ENCODE data around the gene R3HDM2.
"Not testable (repeated sequence)": the region's sequence is repeated elsewhere in the genome, so short reads cannot be mapped to it uniquely, and the experiment has no call there.

Gene R3HDM2

GRCh38 chr12:57426948-57427347 is 3.9 kb downstream of the R3HDM2 start:
- DNase-seq (ENCODE audit: low spot score): not testable (repeated sequence)

- no peak for DNase-seq (ENCODE audit: low spot score)
Observed at GRCh38 chr12:57420482-57420881, 10.4 kb downstream of the R3HDM2 start.

GRCh38 chr12:57419495-57419894 is 11.3 kb downstream of the R3HDM2 start:
- DNase-seq (ENCODE audit: low spot score): no peak

DNA sequence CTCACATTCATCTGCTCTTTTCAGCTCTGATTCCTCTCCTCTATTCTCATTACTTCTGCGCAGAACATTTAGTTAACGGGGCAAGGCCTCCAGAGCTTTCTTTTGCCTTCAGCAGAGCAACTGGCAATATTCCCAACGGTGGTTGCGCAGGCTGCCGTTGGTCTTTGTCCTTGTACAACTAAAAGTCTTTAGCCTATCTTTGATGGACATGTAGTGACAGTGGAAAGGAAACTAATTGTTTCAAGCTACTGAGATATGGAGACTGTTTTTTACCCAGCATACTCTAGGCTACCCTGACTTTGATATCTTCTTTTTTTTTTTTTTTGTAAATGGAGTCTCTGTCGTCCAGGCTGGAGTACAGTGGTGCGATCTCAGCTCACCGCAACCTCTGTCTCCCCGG is 12.6 kb downstream of the R3HDM2 start:
- DNase-seq (ENCODE audit: low spot score): no peak

GRCh38 chr12:57416039-57416996 is 14.5 kb downstream of the R3HDM2 start:
- DNase-seq (ENCODE audit: low spot score): no peak

GRCh38 chr12:57415088-57415487 is 15.8 kb downstream of the R3HDM2 start:
- no peak for DNase-seq (ENCODE audit: low spot score)

DNA sequence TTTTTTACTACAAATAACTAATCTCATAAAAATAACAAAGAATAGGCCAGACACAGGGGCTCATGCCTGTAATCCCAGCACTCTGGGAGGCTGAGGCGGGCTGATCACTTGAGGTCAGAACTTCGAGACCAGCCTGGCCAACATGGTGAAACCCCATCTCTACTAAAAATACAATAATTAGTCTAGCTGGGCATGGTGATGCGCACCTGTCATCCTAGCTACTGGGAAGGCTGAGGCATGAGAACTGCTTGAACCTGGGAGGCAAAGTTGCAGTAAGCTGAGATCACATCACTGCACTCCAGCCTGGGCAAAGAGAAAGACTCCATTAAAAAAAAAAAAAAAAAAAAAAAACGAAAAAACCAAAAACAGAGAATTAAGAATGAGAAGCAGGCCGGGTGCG is 16.7 kb downstream of the R3HDM2 start:
- not testable (repeated sequence) for DNase-seq (ENCODE audit: low spot score)

DNA sequence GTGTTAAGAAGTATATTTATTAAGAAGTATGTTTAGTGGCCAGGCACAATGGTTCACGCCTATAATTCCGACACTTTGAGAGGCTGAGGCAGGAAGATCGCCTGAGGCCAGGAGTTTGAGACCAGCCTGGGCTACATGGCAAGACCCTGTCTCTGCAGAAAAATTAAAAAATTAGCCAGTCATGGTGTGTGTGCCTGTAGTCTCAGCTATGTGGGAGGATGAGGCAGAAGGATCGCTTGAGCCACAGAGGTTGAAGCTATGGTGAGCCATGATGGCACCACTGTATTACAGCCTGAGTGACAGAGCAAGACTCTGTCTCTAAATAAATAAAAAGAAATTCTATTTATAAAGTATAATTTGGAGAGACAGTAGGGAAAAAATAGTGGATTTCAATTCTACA is 20.3 kb downstream of the R3HDM2 start:
- no peak for DNase-seq (ENCODE audit: low spot score)

DNA sequence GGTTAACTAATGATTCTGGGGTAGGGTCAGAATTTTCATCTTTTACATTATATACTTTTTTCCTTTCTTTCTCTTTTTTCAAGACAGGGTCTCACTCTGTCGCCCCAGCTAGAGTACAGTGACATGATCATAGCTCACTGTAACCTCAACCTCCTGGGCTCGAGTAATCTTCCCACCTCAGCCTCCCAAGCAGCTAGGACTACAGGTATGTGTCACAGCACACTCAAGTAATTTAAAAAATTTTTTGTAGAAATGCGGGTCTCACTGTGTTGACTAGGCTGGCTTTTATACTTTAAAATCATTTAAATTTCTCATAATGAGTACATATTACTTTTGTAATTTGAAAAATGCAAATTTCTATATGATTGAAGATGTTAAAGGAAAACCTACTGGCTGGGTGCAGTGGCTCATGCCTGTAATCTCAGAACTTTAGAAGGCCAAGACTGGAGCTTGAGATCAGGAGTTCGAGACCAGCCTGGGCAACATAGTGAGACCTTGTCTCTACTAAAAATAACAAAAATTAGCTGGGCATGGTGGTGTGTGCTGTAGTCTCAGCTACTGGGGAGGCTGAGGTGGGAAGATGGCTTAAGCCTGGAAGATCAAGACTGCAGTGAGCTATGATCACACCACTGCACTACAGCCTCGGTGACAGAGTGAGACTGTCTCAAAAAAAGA is 25.7 kb downstream of the R3HDM2 start:
- DNase-seq (ENCODE audit: low spot score): no peak

DNA sequence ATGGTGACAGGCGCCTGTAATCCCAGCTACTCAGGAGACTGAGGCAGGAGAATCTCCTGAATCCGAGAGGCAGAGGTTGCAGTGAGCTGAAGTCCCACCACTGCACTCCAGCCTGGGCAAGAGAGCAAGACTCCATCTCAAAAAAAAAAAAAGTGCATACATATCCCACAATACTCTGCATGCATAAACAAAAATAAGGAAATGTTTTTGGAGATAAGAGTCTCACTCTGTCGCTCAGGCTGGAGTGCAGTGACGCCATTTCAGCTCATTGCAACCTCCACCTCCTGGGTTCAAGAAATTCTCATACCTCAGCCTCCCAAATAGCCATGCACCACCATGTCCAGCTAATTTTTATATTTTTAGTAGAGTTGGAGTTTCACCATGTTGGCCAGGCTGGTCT is 28.7 kb downstream of the R3HDM2 start:
- not testable (repeated sequence) for DNase-seq (ENCODE audit: low spot score)

GRCh38 chr12:57401165-57401564 is 29.7 kb downstream of the R3HDM2 start:
- DNase-seq (ENCODE audit: low spot score): no peak

DNA sequence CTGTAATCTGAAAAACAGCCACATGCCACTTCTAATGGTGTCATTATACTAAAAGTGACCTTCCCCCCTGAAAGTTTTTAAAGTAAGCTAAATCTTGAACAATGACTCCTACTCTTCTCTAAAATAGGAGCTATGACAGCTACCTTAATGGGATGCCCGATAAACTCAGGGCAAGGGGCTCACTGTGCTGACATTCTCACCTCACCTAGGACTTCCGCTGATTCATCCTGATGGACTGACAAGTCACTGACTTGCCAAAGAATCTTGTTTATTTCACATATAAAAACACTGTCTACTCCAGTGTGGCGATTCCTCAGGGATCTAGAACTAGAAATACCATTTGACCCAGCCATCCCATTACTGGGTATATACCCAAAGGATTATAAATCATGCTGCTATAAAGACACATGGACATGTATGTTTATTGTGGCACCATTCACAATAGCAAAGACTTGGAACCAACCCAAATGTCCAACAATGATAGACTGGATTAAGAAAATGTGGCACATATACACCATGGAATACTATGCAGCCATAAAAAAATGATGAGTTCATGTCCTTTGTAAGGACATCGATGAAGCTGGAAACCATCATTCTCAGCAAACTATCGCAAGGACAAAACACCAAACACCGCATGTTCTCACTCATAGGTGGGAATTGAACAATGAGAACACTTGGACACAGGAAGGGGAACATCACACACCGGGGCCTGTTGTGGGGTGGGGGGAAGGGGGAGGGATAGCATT is 31.0 kb downstream of the R3HDM2 start:
- DNase-seq (ENCODE audit: low spot score): not testable (repeated sequence)

DNA sequence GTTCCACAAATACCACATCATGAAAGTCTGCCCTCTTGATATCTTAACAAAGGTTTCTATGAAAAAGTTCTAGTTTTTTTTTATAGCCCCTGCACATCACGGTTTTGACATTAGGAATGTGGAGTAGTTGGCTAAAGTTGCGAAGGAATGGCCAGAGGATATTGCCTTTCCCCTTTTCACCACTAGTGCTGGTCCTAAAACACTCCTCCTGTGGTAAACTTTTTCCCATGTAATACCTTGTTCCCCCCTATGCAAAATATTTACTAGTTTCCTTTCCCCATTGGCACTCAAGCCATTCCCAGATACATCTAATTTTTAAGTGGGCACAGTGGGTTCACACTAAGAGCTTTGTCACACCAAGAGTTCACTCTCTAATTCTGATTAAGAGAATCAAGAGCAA is 33.4 kb downstream of the R3HDM2 start:
- DNase-seq (ENCODE audit: low spot score): no peak

GRCh38 chr12:57395121-57395520 is 35.7 kb downstream of the R3HDM2 start:
- DNase-seq (ENCODE audit: low spot score): no peak

- no peak for DNase-seq (ENCODE audit: low spot score)
Observed at GRCh38 chr12:57390174-57390573, 40.7 kb downstream of the R3HDM2 start.

GRCh38 chr12:57389033-57389432 is 41.8 kb downstream of the R3HDM2 start:
- no peak for DNase-seq (ENCODE audit: low spot score)

DNA sequence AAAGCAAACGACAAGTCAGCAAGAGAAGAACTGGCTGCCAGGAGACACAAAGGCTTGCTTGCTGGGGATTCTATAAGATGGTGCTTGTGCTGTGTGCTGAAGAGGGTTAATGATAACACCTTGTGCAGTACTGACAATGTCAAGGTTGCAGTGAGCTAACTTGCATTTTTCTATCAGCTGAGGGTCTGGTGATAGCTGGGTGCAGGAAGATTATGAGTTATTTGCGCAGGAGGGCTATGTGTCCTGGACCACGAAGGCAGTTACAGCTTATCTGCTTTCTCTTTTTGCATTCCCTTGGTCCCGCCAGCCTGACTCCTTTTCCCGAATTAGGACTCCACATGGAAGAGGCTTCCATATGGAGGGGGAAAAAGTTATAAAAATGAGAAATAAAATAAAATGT is 42.4 kb downstream of the R3HDM2 start:
- no peak for DNase-seq (ENCODE audit: low spot score)

- no peak for DNase-seq (ENCODE audit: low spot score)
Observed at GRCh38 chr12:57386187-57386720, 44.6 kb downstream of the R3HDM2 start.

DNA sequence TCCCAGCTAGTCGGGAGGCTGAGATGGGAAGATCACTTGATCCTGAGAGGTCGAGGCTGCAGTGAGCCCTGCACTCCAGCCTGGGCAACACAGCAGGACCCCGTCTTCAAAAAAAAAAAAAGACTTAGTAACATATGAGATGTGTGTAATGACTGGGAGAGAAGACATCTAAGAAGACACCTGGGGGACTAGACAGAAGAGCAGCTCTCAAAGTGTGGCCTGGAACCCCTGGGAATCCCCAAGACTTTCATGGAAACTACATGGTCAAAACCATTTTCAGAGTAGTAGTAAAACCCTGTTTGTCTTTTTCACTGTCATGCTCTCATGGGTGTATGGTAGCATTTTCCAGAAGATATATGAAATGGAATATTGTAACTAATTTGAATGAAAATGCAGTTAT is 45.3 kb downstream of the R3HDM2 start:
- DNase-seq (ENCODE audit: low spot score): no peak

DNA sequence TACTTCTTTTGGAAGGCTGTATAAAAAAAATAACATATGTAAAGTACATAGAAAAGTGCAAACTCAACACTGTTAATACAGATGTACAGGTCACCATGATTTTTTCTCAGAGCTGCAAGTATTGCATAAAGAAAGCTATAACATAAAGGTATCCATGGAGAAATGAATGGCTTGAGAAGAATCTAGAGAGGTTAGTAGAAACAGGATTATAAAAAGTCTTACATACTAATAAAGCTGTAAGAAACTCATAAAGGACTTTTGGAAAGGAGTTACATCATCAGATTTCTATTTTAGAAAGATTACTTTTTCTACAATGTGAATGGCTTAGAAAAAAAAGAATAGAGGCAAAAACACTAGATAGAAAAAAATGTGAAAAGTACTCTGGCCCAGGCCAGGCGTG is 46.4 kb downstream of the R3HDM2 start:
- DNase-seq (ENCODE audit: low spot score): no peak

GRCh38 chr12:57381693-57382220 is 49.1 kb downstream of the R3HDM2 start:
- DNase-seq (ENCODE audit: low spot score): no peak

DNA sequence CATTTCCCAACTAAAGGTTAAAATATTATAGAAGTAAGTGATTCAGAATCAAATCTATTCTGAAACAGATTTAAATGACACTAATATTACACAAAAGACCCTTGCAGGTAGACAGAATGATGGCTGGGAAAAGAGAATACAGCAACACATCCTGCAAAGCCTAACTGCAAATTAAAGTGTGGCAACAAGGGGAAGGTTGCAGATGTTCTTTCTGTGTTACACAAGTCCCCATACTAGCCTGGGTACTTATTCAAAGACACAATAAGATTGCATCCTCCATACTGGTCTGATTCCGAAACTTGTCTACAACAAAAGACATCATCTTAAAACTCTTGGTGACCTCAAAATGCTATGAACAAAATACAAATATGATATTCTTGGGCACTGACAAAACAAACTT is 50.5 kb downstream of the R3HDM2 start:
- DNase-seq (ENCODE audit: low spot score): no peak

Data from NAMALWA (cell line).